ENCODE data around the gene UGT1A8.
"Not testable (repeated sequence)": the region's sequence is repeated elsewhere in the genome, so short reads cannot be mapped to it uniquely, and the experiment has no call there.

UGT1A8 gene

GRCh38 chr2:233617476-233617875, at the start of gene UGT1A8:
UGT1A8 (plus strand) TSS chr2:233617633; CDS start chr2:233617708, 75 bp downstream.
- DNase-seq, result not testable (repeated sequence)

DNA sequence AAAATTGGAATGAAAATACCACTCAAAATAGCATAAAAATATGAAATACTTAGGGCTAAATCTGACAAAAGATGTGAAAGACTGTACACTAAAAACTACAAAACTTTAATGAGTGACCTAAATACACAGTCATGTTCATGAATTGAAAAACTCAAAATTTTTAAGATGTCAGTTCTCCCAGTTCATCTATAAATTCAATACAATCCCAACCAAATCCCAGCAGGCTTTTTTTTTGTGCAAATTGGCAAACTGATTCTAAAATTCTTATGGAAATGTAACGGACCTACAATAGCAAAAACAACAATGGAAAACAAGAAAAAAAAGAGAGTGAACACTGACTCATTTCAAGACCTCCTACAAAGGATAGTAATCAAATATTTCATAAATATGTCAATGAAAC, 46.4 kb upstream of the UGT1A8 start:
- DNase-seq, result no peak

DNA sequence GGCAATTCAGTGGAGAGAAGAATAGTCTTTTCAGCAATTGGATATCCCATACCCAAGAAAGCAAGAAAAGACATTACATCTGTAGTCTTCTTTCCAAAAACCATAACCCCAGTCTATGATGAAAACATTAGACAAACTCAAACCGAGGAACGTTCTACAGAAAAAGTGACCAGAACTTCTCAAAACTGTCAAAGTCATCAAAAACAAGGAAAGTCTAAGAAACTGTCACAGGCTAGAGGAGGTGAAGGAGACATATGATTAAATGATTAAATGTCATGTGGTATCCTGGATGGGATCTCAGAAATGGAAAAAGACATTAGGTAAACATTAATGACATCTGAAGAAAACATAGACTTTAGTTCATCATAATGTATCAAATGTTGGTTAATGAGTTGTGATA, 46.0 kb upstream of the UGT1A8 start:
- DNase-seq, result no peak

GRCh38 chr2:233572468-233572867, 45.0 kb upstream of the UGT1A8 start:
- DNase-seq, result no peak

GRCh38 chr2:233577341-233577740, 40.1 kb upstream of the UGT1A8 start:
- DNase-seq, result not testable (repeated sequence)

- not testable (repeated sequence) for DNase-seq
Measured at GRCh38 chr2:233583217-233583965, 34.0 kb upstream of the UGT1A8 start.

DNA sequence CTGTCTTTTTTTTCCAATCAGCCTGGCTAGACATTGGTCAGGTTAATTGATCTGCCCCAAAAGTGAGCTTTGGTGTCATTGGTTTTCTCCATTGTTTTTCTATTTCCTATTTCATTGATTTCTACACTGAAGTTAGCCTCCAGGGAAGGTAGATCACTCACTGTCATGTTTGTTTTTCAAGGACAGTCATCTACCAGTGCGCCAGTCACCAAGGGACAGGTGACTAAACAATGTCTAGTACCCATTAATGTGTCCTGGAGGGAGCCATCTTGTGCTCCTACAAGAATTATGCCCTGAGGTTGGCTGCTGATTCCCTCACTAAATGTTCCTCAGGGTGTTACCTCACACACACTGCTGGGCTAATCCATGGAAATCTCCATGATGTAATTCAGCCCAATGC, 33.2 kb upstream of the UGT1A8 start:
- no peak for DNase-seq

DNA sequence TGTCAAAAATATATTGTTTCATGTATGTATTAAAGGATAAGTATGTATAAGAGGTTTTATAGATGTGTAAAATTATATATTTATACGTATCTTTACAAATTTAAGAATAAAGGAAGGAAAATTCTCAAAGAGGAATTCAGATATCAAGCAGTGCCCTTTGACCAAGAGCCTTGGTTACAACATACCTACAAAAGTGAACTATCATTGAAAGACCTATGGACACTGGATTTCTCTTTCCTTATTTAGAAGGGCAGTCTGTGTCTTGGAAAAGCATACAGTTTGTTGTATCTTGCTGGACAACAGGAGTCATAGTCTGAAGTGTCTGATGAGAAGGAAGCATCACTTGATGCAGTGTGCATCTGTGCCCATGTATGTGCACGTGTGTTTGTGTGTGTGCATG, 29.0 kb upstream of the UGT1A8 start:
- DNase-seq, result no peak

DNA sequence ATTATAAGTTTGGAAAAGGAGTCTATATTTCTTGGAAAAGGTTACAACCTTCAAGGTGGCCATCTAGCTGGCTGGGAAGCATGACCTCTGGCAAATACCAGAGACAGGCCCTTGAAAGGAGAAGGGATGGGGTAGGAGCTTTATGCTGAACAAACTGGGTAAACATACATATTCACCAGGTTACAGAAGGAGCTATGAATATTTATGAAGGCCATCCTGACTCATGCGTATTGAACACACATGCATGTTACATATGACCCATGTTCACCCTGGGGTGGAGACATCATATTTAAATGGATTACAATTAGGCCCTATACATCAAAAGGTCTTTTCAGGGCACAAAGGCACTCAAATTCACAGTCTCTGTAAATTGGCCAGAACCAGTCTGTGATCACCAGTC, 24.7 kb upstream of the UGT1A8 start:
- DNase-seq, result not testable (repeated sequence)

DNA sequence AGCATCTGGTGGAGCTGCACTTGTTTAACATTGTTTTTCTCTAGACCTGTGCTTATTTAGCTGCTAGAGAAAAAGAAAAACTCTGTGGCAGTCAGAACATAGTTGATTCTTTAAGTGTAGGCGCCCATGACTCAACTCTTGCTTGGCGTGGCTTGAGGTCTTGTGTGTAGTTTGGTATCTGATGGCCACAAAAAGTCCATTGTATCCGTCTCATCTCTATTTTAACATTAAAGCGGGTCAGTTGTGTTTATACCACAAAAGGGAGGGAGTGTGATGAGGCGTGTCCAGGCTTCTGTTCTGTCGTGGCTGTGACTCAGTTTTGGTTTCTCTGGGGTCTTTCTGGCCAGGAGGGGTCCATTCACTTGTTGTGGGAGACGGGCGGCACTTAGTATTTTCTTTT, 24.2 kb upstream of the UGT1A8 start:
- DNase-seq, result no peak

DNA sequence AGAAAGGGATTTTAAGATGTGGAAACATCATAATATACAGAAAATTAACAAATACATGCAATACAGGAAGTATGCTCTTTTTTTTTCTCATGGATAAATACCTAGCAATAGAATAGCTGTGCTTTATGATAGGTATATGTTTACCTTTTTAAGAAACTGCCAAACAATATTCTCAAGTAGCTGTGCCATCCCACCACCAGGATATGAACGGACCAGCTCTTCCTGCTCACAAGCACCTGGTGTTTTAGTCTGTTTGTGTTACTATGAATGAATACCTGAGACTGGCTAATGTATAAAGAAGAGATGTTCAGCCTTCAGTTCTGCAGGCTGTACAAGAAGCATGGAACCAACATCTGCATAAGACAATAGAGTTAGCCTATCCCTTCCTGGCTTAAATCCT, 19.9 kb upstream of the UGT1A8 start:
- no peak for DNase-seq

DNA sequence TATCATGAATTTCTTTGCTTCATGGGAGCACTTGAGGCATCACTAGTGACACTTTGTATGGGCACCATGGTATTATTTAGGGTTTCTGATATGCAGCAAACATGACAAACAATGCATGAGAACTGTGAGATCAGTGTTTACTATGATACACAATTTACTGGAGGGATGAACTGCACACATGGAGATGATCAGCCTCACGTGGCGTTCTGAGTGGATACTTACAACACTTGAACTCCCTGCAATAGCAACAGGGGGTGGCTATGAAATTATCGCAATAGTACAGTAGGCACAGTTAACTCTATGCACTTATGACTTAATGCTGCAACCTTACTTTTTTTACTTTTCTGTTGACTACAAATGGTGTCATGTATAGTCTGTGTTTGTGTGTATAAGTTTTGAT, 18.5 kb upstream of the UGT1A8 start:
- DNase-seq, result no peak

- DNase-seq, result no peak
Measured at GRCh38 chr2:233600386-233600785, 17.0 kb upstream of the UGT1A8 start.

DNA sequence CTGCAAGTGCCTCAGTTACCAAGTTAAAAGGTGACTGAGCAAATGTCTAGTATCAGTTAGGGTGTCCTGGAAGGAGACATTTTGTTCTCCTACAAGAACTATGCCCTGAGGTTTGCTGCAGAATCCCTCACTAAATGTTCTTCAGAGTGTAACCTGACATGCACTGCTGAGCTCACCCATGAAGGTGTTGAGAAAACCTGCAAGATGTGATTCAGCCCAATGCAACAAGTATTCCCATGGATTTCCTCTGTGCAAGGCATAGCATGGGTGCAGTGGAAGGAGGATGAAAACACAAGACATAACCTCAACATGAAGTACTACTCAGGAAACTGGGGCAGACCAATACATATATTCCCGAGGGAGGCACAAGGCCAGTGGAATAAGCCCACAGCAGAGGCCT, 15.4 kb upstream of the UGT1A8 start:
- DNase-seq, result no peak

DNA sequence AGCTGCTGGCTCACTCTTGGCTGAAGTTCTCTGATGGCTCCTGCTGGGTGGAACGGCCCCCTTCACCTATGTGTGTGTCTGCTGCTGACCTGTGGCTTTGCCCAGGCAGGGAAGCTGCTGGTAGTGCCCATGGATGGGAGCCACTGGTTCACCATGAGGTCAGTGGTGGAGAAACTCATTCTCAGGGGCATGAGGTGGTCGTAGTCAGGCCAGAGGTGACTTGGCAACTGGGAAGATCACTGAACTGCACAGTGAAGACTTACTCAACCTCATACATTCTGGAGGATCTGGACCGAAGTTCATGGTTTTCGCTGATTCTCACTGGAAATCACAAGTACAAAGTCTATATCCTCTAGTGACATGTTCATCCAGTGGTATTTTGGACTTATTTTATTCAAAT, 13.9 kb upstream of the UGT1A8 start:
- no peak for DNase-seq

- no peak for DNase-seq
Measured at GRCh38 chr2:233604826-233605225, 12.6 kb upstream of the UGT1A8 start.

DNA sequence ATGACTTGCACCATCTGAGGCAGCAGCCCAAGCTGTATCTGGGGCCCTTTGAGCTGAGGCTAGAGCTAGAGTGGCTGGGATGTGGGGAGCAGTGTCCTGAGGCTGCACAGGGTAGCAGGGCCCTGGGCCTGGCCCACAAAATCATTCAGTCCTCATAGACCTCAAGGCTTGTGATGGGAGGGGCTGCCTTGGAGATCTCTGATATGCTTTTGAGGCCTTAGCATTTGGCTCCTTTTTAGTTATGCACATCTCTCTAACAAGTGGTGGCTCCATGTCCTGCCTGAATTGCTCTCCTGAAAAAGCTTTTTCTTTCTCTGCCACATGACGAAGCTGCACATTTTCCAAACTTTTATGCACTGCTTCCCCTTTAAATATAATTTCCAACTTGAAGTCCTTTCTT, 11.8 kb upstream of the UGT1A8 start:
- DNase-seq, result no peak

GRCh38 chr2:233611284-233611683, 6.1 kb upstream of the UGT1A8 start:
- no peak for DNase-seq

DNA sequence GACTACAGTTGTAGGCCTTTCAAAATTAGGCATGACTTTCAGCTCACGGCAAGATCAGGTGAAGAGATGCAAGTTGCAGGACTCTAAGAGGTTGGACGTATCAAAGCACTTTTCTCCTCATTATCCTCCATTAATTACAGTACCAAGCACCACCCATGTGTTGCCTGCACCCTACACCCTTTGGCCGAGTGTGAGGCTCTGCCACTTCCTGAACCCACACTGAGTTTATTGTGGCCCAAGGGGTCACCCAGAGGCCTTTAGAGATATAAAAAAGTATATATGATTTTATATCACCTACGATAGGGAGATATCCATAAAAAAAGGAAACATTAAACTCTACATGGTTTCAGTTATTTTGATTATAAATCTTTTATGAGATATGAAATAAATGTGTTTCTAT, 2.8 kb downstream of the UGT1A8 start:
- no peak for DNase-seq

- not testable (repeated sequence) for DNase-seq
Measured at GRCh38 chr2:233621863-233622262, 4.4 kb downstream of the UGT1A8 start.

DNA sequence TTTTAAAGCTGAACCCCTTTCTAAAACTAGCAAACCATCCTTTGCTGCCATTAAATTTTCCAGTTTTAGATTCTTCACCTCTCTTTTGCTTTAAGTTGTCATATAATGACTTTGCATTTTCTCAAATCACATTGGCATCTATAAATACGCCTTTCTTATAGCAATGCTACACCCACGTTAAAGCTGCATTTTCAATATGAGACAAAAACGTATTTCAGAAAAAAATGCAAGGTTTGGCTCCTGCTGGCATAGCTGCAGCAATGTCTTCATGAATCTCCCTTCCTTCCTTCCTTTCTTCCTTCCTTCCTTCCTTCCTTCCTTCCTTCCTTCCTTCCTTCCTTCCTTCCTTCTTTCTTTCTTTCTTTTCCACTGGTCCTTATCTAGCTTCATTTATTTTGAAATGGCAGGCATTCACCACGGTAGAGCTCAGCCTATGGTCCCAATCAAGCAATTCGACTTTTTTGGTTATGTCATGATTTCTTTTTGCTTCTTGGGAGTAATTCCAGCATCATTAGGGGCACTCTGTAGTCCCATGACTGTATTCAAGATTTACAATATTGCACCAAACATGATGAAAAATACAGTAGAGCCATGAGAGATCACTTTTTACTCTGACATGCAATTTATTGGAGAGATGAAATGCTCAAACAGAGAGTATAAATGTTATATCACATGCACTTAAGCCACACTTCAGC, 10.0 kb downstream of the UGT1A8 start:
- no peak for DNase-seq

- DNase-seq, result not testable (repeated sequence)
Measured at GRCh38 chr2:233636306-233636705, 18.9 kb downstream of the UGT1A8 start, which contains the start of gene UGT1A10. UGT1A10 (plus strand) TSS chr2:233636448; CDS start chr2:233636523, 75 bp downstream.

DNA sequence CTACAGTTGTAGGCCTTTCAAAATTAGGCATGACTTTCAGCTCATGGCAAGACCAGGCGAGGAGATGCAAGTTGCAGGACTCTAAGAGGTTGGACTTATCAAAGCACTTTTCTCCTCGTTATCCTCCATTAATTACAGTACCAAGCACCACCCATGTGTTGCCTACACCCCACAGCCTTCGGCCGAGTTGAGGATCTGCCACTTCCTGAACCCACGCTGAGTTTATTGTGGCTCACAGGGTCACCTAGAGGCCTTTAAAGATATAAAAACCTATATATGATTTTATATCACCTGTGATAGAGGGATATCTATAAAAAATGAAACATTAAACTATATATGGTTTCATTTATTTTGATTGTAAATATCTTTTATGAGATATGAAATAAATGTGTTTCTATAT, 21.4 kb downstream of the UGT1A8 start:
- DNase-seq, result no peak

- DNase-seq, result no peak
Measured at GRCh38 chr2:233639860-233640259, 22.4 kb downstream of the UGT1A8 start.

DNA sequence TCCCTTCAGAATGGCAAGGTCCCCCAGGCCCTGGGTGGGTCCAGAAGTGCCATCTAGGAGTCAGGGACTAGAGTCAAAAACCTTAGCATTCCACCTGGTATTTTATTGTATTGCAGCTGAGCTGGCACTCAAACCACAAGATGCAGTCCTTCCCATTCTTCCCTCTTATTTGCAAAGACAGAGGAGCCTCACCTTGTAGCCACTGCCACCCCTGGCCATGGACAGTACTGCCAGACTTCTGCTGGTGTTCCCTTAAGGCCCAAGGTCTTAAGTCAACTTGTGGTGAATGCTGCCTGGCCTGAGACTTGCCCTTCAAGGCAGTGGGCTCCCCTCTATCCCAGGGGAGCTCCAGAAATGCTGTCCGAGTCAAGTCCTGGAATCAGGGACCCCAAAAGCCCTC, 25.7 kb downstream of the UGT1A8 start:
- DNase-seq, result no peak
